Hair follicular keratinocyte (primary cell): ENCODE results near the gene FAM50B. TPM values are rescaled to one million over a fixed set of nuclear protein-coding genes. Genes with fewer than 3 reads are reported as not detected.

ENCODE experiments used
- total RNA-seq: library from RNA; depleted of rRNA; stranded (reverse); fragments of >200 nt; gene quantifications from 2 replicates; pipeline ENCODE4 v1.2.3, GENCODE V29; 2015

The FAM50B gene, protein sequence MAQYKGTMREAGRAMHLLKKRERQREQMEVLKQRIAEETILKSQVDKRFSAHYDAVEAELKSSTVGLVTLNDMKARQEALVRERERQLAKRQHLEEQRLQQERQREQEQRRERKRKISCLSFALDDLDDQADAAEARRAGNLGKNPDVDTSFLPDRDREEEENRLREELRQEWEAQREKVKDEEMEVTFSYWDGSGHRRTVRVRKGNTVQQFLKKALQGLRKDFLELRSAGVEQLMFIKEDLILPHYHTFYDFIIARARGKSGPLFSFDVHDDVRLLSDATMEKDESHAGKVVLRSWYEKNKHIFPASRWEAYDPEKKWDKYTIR
- 6.6 and 7.9 TPM in 2 replicates for total RNA-seq

GRCh38 chr6:3848925-3849605, at the start of gene FAM50B:
Gene FAM50B (plus strand): TSS chr6:3849373. CDS start chr6:3849812, 439 bp downstream.

Other genes starting within 250 kb of the FAM50B start
- 59.0 and 64.6 TPM in 2 replicates for gene PXDC1, start 97.7 kb upstream of the FAM50B start, total RNA-seq
- gene FAM217A, start 229.8 kb downstream of the FAM50B start, total RNA-seq = not detected in 2 replicates